Lower lobe of right lung (tissue), 2 donors: ENCODE data around the gene PDE11A. TPM values are rescaled to one million over a fixed set of nuclear protein-coding genes. Genes with fewer than 3 reads are reported as not detected.
A peak's percentile ranks its signal among the peaks of the same experiment; 100 is the strongest.

Source experiments
- ATAC-seq, 2 donors: fragments of 200-7000 bp; cut with Tn5 transposase; one replicate each; pipeline ENCODE4 v1.9.1; 2020 to 2022; ENCODE audit warnings: mild to moderate bottlenecking in 2 of 2, moderate library complexity in 2 of 2
- DNase-seq: peaks from one replicate; pipeline ENCODE4 v3.0.0-alpha.2; 2020
- H3K27ac ChIP-seq: fragments of 200-600 bp; one replicate; pipeline ENCODE4 v1.8.0; 2022
- H3K27me3 ChIP-seq: fragments of 200-600 bp; one replicate; pipeline ENCODE4 v1.8.0; 2022; ENCODE audit warnings: low read depth
- H3K36me3 ChIP-seq: fragments of 200-600 bp; one replicate; pipeline ENCODE4 v1.8.0; 2022; ENCODE audit warnings: mild to moderate bottlenecking
- H3K4me1 ChIP-seq: fragments of 200-600 bp; one replicate; pipeline ENCODE4 v1.8.0; 2022
- H3K4me3 ChIP-seq: fragments of 200-600 bp; one replicate; pipeline ENCODE4 v1.8.0; 2022; ENCODE audit warnings: mild to moderate bottlenecking
- H3K9me3 ChIP-seq: fragments of 200-600 bp; one replicate; pipeline ENCODE4 v1.8.0; 2022
- intact Hi-C: fragments of 100-400 bp; cut with DNase I; formaldehyde crosslinking; loops from one replicate; pipeline ENCODE4 v1.11.0; 2022
- total RNA-seq: library from RNA; stranded (reverse); fragmentation: NEBNext Ultra II Directional; extraction: Animal tissue kit (Norgen Biotek cat#: 25700); gene quantifications from one replicate; pipeline ENCODE4 v1.2.1, GENCODE V29; 2021
- TF ChIP-seq, protein P1 (sequence below): fragments of 200-600 bp; IDR thresholded peaks from one replicate; pipeline ENCODE4 v1.8.0; 2022; ENCODE audit warnings: antibody characterized with exemption, mild to moderate bottlenecking
- donor health status: DM: no; HTN: yes; CAD: no; lungs with severe emphysema.

PDE11A gene
- total RNA-seq, 1 donor from 2014 or later = 0.27 TPM

DNA sequence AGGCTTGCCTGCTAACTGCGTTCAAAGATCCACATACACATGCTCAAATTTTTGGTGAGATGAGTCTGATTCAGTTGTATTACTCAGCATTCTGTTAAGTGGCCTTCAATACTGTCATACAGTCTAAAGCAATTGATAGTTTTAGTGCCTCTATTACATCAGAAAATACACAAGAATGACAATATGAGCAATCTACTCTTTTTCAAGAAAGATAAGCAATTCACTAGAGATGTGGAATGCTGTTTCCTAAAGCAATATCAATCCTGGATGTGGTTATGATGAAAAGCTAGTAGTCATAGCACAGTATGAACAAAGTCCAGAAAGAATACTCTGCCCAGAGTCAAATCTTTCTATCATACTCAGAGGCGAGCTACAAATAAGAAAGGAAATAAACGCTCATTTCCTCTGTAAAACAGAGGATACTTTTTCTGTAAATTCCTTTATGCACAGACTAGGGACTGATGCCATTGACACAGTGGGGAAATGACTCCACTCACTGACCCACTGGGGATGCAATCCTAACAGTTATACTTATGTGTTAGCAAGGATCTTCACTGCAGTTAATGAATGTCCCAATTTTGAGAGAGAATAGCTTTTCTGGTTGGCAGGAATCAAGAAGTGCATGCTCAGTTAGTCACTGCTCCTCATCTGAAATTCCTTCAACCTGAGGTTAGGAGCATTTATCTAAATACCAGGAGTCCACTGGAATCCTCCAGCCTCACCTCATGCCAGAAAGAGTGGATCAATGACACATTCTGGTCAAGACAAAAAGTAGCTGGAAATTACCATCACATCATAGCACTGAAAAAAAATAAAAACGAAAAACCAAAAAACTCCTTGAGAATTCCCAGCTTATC, 83.3 kb downstream of the PDE11A start:
- no peak overlapping the region for H3K27ac ChIP-seq

DNA sequence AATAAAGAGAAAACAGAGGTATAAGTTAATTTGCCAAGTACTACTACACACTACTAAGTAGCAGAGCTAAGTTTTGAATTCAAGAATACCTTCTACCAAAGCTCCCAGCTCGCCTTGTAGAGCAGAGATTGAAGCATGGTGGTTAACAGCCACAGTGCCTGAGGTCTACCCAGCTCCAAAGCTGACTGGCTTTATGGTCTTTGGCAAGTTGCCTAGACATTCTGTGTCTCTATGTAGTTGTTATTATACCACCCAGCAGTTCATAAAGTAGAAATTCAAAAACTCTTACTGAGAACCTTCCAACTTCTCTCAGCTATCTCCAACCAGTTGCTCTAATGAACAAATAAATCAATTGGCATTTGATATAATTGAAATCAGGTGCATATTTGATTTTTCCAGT, 87.8 kb downstream of the PDE11A start:
- no peaks in the 10 kb centered on the region for H3K4me1 ChIP-seq
- H3K27ac ChIP-seq = no peak overlapping the region
- H3K27me3 ChIP-seq = no peaks in the 10 kb centered on the region
- H3K9me3 ChIP-seq = no peaks in the 10 kb centered on the region
- no peak overlapping the region for H3K4me3 ChIP-seq
- TF ChIP-seq, protein P1, sequence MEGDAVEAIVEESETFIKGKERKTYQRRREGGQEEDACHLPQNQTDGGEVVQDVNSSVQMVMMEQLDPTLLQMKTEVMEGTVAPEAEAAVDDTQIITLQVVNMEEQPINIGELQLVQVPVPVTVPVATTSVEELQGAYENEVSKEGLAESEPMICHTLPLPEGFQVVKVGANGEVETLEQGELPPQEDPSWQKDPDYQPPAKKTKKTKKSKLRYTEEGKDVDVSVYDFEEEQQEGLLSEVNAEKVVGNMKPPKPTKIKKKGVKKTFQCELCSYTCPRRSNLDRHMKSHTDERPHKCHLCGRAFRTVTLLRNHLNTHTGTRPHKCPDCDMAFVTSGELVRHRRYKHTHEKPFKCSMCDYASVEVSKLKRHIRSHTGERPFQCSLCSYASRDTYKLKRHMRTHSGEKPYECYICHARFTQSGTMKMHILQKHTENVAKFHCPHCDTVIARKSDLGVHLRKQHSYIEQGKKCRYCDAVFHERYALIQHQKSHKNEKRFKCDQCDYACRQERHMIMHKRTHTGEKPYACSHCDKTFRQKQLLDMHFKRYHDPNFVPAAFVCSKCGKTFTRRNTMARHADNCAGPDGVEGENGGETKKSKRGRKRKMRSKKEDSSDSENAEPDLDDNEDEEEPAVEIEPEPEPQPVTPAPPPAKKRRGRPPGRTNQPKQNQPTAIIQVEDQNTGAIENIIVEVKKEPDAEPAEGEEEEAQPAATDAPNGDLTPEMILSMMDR = no peak
- intact Hi-C loops = no loop called here
- DNase-seq = no peak
- ATAC-seq = no peak
- no peaks in the 10 kb centered on the region for H3K36me3 ChIP-seq

More for the DNA sequence above, 83.3 kb downstream of the PDE11A start:
- no peak for ATAC-seq
- intact Hi-C loops = no loop called here
- TF ChIP-seq, protein P1 = no peak
- H3K27me3 ChIP-seq = no peaks in the 10 kb centered on the region
- H3K4me1 ChIP-seq = no peaks in the 10 kb centered on the region
- no peaks in the 10 kb centered on the region for H3K36me3 ChIP-seq
- DNase-seq = no peak
- no peak overlapping the region for H3K4me3 ChIP-seq
- no peaks in the 10 kb centered on the region for H3K9me3 ChIP-seq

DNA sequence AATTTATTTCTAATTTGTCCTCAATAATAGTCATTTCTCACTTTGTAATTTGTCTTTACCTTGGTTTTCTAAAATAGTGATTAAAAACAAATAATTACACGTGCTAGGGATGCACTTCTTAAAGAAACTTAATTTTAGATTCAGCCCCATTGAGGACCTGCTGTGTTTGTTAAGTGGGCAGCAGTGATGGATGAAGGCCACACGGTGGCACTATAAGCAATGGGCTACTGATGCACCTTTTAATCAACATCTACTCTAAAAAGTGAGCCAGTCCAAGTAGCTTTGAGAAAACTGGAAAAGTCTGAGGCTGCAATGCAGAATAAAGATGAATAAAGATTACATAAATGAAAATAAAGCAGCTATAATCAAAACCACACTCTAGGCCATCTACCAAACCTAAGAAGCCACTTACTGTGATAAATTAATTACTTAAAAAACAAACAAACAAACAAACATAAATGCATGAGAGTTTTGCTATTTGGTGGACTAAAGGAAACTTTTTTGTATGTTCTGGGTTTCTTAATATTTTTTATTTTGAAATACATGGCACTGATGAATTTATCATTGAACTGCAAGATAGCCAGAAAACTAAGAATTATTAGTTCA, 89.3 kb downstream of the PDE11A start:
- ATAC-seq (peak; percentile 64 to 72), DNase-seq (no peak)
- TF ChIP-seq, protein P1 = peak; percentile 67
- Histone ChIP-seq H3K4me1 (no peaks in the 10 kb centered on the region), H3K27me3 (no peaks in the 10 kb centered on the region), H3K36me3 (no peaks in the 10 kb centered on the region), H3K9me3 (no peaks in the 10 kb centered on the region), H3K4me3 (no peak overlapping the region), H3K27ac (no peak overlapping the region)
- intact Hi-C loops = no loop called here

DNA sequence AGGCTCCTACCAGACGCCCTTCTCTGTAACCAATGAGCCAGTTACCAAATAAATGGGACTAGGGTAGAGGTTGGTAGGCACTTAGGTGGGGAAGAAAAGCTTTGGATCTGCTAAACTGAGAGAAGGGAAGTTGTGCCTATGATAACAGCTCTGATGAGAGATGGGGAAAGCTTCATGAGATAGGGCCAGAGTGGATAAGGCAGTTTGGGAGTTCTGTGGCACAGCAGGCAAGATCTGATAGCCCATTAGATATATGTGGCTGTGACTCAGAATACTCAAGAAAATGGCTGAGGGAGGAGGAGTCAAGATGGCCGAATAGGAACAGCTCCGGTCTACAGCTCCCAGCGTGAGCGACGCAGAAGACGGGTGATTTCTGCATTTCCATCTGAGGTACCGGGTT, 99.8 kb downstream of the PDE11A start:
- Histone ChIP-seq H3K36me3 (no peaks in the 10 kb centered on the region), H3K4me1 (no peaks in the 10 kb centered on the region), H3K4me3 (no peak overlapping the region), H3K27ac (no peak overlapping the region), H3K27me3 (no peaks in the 10 kb centered on the region), H3K9me3 (no peaks in the 10 kb centered on the region)
- ATAC-seq (no peak), DNase-seq (no peak)
- intact Hi-C loops = no loop called here
- TF ChIP-seq, protein P1 = no peak

DNA sequence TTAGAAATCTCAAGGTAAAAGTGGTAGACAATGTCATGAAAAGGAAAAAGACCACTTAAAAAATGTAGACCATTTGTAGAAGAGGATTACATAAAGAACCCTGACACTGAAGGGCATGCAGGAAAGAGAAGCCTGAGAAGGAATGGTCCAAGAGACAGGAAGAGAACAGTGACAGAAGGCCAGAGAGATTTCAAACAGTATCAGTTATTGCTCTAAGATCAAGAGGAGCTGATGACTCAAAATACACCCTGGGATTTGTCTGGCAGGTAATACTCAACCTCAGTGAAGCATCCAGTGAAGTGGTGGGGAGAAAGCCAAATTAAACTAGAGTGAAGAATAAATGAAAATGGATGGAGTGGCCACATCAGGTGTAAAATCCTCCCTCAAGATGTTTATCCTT, 100.5 kb downstream of the PDE11A start:
- H3K36me3 ChIP-seq = no peaks in the 10 kb centered on the region
- intact Hi-C loops = no loop called here
- H3K27me3 ChIP-seq = no peaks in the 10 kb centered on the region
- H3K4me3 ChIP-seq = no peak overlapping the region
- H3K4me1 ChIP-seq = no peaks in the 10 kb centered on the region
- ATAC-seq (no peak), DNase-seq (no peak)
- no peak overlapping the region for H3K27ac ChIP-seq
- TF ChIP-seq, protein P1 = no peak
- no peaks in the 10 kb centered on the region for H3K9me3 ChIP-seq
